ENCODE data around the gene ZNF438. TPM values are rescaled to one million over a fixed set of nuclear protein-coding genes. Genes with fewer than 3 reads are reported as not detected.
"Not testable (repeated sequence)": the region's sequence is repeated elsewhere in the genome, so short reads cannot be mapped to it uniquely, and the experiment has no call there.

ZNF438 gene
- total RNA-seq, 1 experiment from 2014 or later = 4.6 TPM

GRCh38 chr10:30999070-30999712 is 32.5 kb downstream of the ZNF438 start:
- peak; percentile 62 for DNase-seq (ENCODE audit: low read depth, low spot score)

GRCh38 chr10:30997536-30998235 is 34.0 kb downstream of the ZNF438 start:
- in situ Hi-C loops (cut with HindIII; ENCODE audit: low pct_unique_long_range_greater_than_20kb, low sequenced_read_pairs) = no loop called here
- no peak for DNase-seq (ENCODE audit: low read depth, low spot score)

More at GRCh38 chr10:30999070-30999712, 32.5 kb downstream of the ZNF438 start:
- in situ Hi-C loops (cut with HindIII; ENCODE audit: low pct_unique_long_range_greater_than_20kb, low sequenced_read_pairs) = no loop called here

- DNase-seq (ENCODE audit: low read depth, low spot score) = no peak
- in situ Hi-C loops (cut with HindIII; ENCODE audit: low pct_unique_long_range_greater_than_20kb, low sequenced_read_pairs) = no loop called here
Measured at GRCh38 chr10:30996481-30997005, 35.1 kb downstream of the ZNF438 start.

- in situ Hi-C loops (cut with HindIII; ENCODE audit: low pct_unique_long_range_greater_than_20kb, low sequenced_read_pairs) = no loop called here
- DNase-seq (ENCODE audit: low read depth, low spot score) = no peak
Measured at GRCh38 chr10:30995081-30995770, 36.4 kb downstream of the ZNF438 start.

- in situ Hi-C loops (cut with HindIII; ENCODE audit: low pct_unique_long_range_greater_than_20kb, low sequenced_read_pairs) = no loop called here
- no peak for DNase-seq (ENCODE audit: low read depth, low spot score)
Measured at GRCh38 chr10:30993155-30993554, 38.5 kb downstream of the ZNF438 start.

- no peak for DNase-seq (ENCODE audit: low read depth, low spot score)
- in situ Hi-C loops (cut with HindIII; ENCODE audit: low pct_unique_long_range_greater_than_20kb, low sequenced_read_pairs) = no loop called here
Measured at GRCh38 chr10:30992681-30993080, 39.0 kb downstream of the ZNF438 start.

- in situ Hi-C loops (cut with HindIII; ENCODE audit: low pct_unique_long_range_greater_than_20kb, low sequenced_read_pairs) = no loop called here
- DNase-seq (ENCODE audit: low read depth, low spot score) = no peak
Measured at GRCh38 chr10:30991647-30992011, 40.0 kb downstream of the ZNF438 start.

GRCh38 chr10:30990971-30991646 is 40.6 kb downstream of the ZNF438 start:
- in situ Hi-C loops (cut with HindIII; ENCODE audit: low pct_unique_long_range_greater_than_20kb, low sequenced_read_pairs) = no loop called here
- DNase-seq (ENCODE audit: low read depth, low spot score) = no peak

GRCh38 chr10:30990351-30990750 is 41.3 kb downstream of the ZNF438 start:
- no peak for DNase-seq (ENCODE audit: low read depth, low spot score)
- in situ Hi-C loops (cut with HindIII; ENCODE audit: low pct_unique_long_range_greater_than_20kb, low sequenced_read_pairs) = no loop called here

GRCh38 chr10:30988831-30989435 is 42.7 kb downstream of the ZNF438 start:
- DNase-seq (ENCODE audit: low read depth, low spot score) = no peak
- in situ Hi-C loops (cut with HindIII; ENCODE audit: low pct_unique_long_range_greater_than_20kb, low sequenced_read_pairs) = no loop called here

- no peak for DNase-seq (ENCODE audit: low read depth, low spot score)
- in situ Hi-C loops (cut with HindIII; ENCODE audit: low pct_unique_long_range_greater_than_20kb, low sequenced_read_pairs) = no loop called here
Measured at GRCh38 chr10:30987463-30987862, 44.2 kb downstream of the ZNF438 start.

- no peak for DNase-seq (ENCODE audit: low read depth, low spot score)
Measured at GRCh38 chr10:30986053-30986555, 45.6 kb downstream of the ZNF438 start.

GRCh38 chr10:30985512-30985911 is 46.2 kb downstream of the ZNF438 start:
- no peak for DNase-seq (ENCODE audit: low read depth, low spot score)
- in situ Hi-C loops (cut with HindIII; ENCODE audit: low pct_unique_long_range_greater_than_20kb, low sequenced_read_pairs) = no loop called here

More at GRCh38 chr10:30986053-30986555, 45.6 kb downstream of the ZNF438 start:
- in situ Hi-C loops (cut with HindIII; ENCODE audit: low pct_unique_long_range_greater_than_20kb, low sequenced_read_pairs) = no loop called here

GRCh38 chr10:30984563-30985328 is 46.9 kb downstream of the ZNF438 start:
- in situ Hi-C loops (cut with HindIII; ENCODE audit: low pct_unique_long_range_greater_than_20kb, low sequenced_read_pairs) = no loop called here
- no peak for DNase-seq (ENCODE audit: low read depth, low spot score)

- DNase-seq (ENCODE audit: low read depth, low spot score); in situ Hi-C loops (cut with HindIII; ENCODE audit: low pct_unique_long_range_greater_than_20kb, low sequenced_read_pairs): not testable (repeated sequence)
Measured at GRCh38 chr10:30983209-30983608, 48.5 kb downstream of the ZNF438 start.

GRCh38 chr10:30980951-30981616 is 50.6 kb downstream of the ZNF438 start:
- in situ Hi-C loops (cut with HindIII; ENCODE audit: low pct_unique_long_range_greater_than_20kb, low sequenced_read_pairs) = no loop called here
- DNase-seq (ENCODE audit: low read depth, low spot score) = peak; percentile 90
